H1 (cell line): Measurements from ENCODE around the gene NSUN4. TPM values are rescaled to one million over a fixed set of nuclear protein-coding genes. Genes with fewer than 3 reads are reported as not detected.
"Not testable (repeated sequence)": the region's sequence is repeated elsewhere in the genome, so short reads cannot be mapped to it uniquely, and the experiment has no call there.

Experiments used
- CTCF ChIA-PET: fragments of 300-600 bp; sonication (Branson Sonifier 250); formaldehyde crosslinking; loops from one replicate; lab custom pipeline; 2021; ENCODE audit not compliant: partially characterized antibody; lab: Charles Lee
- POLR2A ChIA-PET: fragments of 300-600 bp; sonication (Branson Sonifier 250); formaldehyde crosslinking; loops from one replicate; lab custom pipeline; 2021; ENCODE audit warnings: inconsistent platforms; ENCODE audit not compliant: partially characterized antibody; lab: Charles Lee
- DNase-seq, 2 experiments: peaks; one replicate each; pipeline versions ENCODE4 v3.0.0 to v3.0.0-alpha.2; 2010 to 2022; ENCODE audit warnings: low spot score in 2 of 2, low read depth in 1 of 2, mixed read lengths in 1 of 2
- FAIRE-seq: peaks from 2 replicates; lab custom pipeline; 2011; peaks lifted over from hg19 to GRCh38; lab: Jason Lieb, UNC
- H2AFZ ChIP-seq: 2 replicates; pipeline ENCODE4 v1.8.1; 2012; ENCODE audit warnings: low read length, inconsistent platforms
- H2AK5ac ChIP-seq: 2 replicates; pipeline ENCODE4 v1.6.1; 2013; ENCODE audit warnings: low read depth, low read length
- H2BK120ac ChIP-seq: replicated peaks from 2 replicates; pipeline ENCODE3; 2013; ENCODE audit warnings: low read depth, low read length, inconsistent platforms
- H2BK12ac ChIP-seq: 2 replicates; pipeline ENCODE4 v1.6.1; 2013; ENCODE audit warnings: low read depth, low read length
- H2BK15ac ChIP-seq: 2 replicates; pipeline ENCODE4 v1.6.1; 2013; ENCODE audit warnings: low read length
- H2BK20ac ChIP-seq: 2 replicates; pipeline ENCODE4 v1.6.1; 2013; ENCODE audit warnings: low read length
- H2BK5ac ChIP-seq: 2 replicates; pipeline ENCODE4 v1.6.1; 2013; ENCODE audit warnings: low read depth, low read length
- H3K14ac ChIP-seq: 2 replicates; pipeline ENCODE4 v1.6.1; 2013; ENCODE audit warnings: inconsistent platforms; ENCODE audit not compliant: insufficient read length
- H3K18ac ChIP-seq: 2 replicates; pipeline ENCODE4 v1.6.1; 2013; ENCODE audit warnings: low read length; ENCODE audit errors: extremely low read depth
- H3K23ac ChIP-seq: 2 replicates; pipeline ENCODE4 v1.6.1; 2013; ENCODE audit warnings: inconsistent platforms; ENCODE audit not compliant: insufficient read length
- H3K23me2 ChIP-seq: 2 replicates; pipeline ENCODE4 v1.6.1; 2013; ENCODE audit warnings: low read depth, low read length
- H3K27ac ChIP-seq: 2 replicates; pipeline ENCODE4 v1.6.1; 2011; ENCODE audit warnings: low read depth, low read length, inconsistent platforms
- H3K27me3 ChIP-seq, 4 experiments: replicated peaks in 1 of 4; 1 replicate in 1 of 4; 2 replicates in 3 of 4; pipeline versions ENCODE4 v1.6.1 to v1.8.1; 2011 to 2013; ENCODE audit warnings: low read length in 3 of 4, mild to moderate bottlenecking in 3 of 4, inconsistent platforms in 2 of 4, mixed read lengths in 2 of 4, moderate library complexity in 1 of 4; ENCODE audit not compliant: control insufficient read depth in 3 of 4, insufficient read depth in 3 of 4; ENCODE audit errors: extremely low read depth in 1 of 4
- H3K36me3 ChIP-seq, 4 experiments: 2 replicates each; pipeline versions ENCODE4 v1.6.1 to v1.8.1; 2011 to 2013; ENCODE audit warnings: mild to moderate bottlenecking in 4 of 4, low read length in 3 of 4, moderate library complexity in 2 of 4, control low read depth in 1 of 4, inconsistent platforms in 1 of 4; ENCODE audit not compliant: insufficient read depth in 4 of 4, control insufficient read depth in 2 of 4
- H3K4ac ChIP-seq: replicated peaks from 2 replicates; pipeline ENCODE3; 2013; ENCODE audit warnings: low read length, low read depth, mixed read lengths, inconsistent platforms; ENCODE audit not compliant: insufficient read length
- H3K4me1 ChIP-seq, 4 experiments: replicated peaks in 1 of 4; 1 replicate in 1 of 4; 2 replicates in 3 of 4; pipeline versions ENCODE4 v1.6.1 to v1.8.1; 2011 to 2013; ENCODE audit warnings: low read length in 3 of 4, inconsistent platforms in 2 of 4, mixed read lengths in 1 of 4; ENCODE audit not compliant: insufficient read depth in 4 of 4, control insufficient read depth in 3 of 4
- H3K4me2 ChIP-seq, 2 experiments: 2 replicates each; pipeline versions ENCODE4 v1.6.1 to v1.8.1; 2011 to 2013; ENCODE audit warnings: low read depth in 2 of 2, low read length in 2 of 2, control low read depth in 1 of 2, inconsistent platforms in 1 of 2, mild to moderate bottlenecking in 1 of 2; ENCODE audit not compliant: insufficient read depth in 1 of 2
- H3K4me3 ChIP-seq, 4 experiments: fragments of 200-600, 300-600 bp in 1 of 4; sonication (generic), shearing (Covaris generic), sonication (Bioruptor Twin) in 1 of 4; 2 replicates each; pipeline versions ENCODE4 v1.5.1 to v1.8.1; 2011 to 2016; ENCODE audit warnings: low read length in 4 of 4, low read depth in 3 of 4, control low read depth in 2 of 4, inconsistent platforms in 2 of 4, mild to moderate bottlenecking in 2 of 4, mixed read lengths in 1 of 4, moderate library complexity in 1 of 4; ENCODE audit not compliant: insufficient read depth in 2 of 4; ENCODE audit errors: extremely low read depth in 1 of 4
- H3K56ac ChIP-seq: replicated peaks from 2 replicates; pipeline ENCODE3; 2013; ENCODE audit warnings: low read depth, mild to moderate bottlenecking, mixed read lengths, low read length, inconsistent platforms; ENCODE audit not compliant: insufficient read length
- H3K79me1 ChIP-seq: 2 replicates; pipeline ENCODE4 v1.6.1; 2013; ENCODE audit warnings: low read depth, low read length, control low read depth
- H3K79me2 ChIP-seq, 2 experiments: 2 replicates each; pipeline versions ENCODE4 v1.6.1 to v1.8.1; 2012 to 2013; ENCODE audit warnings: low read length in 2 of 2, mild to moderate bottlenecking in 2 of 2, inconsistent platforms in 1 of 2; ENCODE audit not compliant: insufficient read depth in 2 of 2, control insufficient read depth in 1 of 2
- H3K9ac ChIP-seq, 4 experiments: replicated peaks in 1 of 4; 1 replicate in 1 of 4; 2 replicates in 3 of 4; pipeline versions ENCODE4 v1.6.1 to v1.8.1; 2011 to 2013; ENCODE audit warnings: low read depth in 3 of 4, low read length in 3 of 4, control low read depth in 2 of 4, mild to moderate bottlenecking in 2 of 4, moderate library complexity in 2 of 4, inconsistent platforms in 1 of 4; ENCODE audit errors: extremely low read depth in 1 of 4
- H3K9me3 ChIP-seq, 2 experiments: 2 replicates each; pipeline versions ENCODE4 v1.6.1 to v1.8.1; 2012 to 2013; ENCODE audit warnings: mild to moderate bottlenecking in 2 of 2, moderate library complexity in 2 of 2, control low read depth in 1 of 2, inconsistent platforms in 1 of 2, low read depth in 1 of 2, low read length in 1 of 2, mixed read lengths in 1 of 2; ENCODE audit not compliant: insufficient read depth in 2 of 2
- H4K20me1 ChIP-seq, 2 experiments: replicated peaks in 1 of 2; 2 replicates each; pipeline versions ENCODE3 to v1.8.1; 2011 to 2013; ENCODE audit warnings: inconsistent platforms in 2 of 2, low read length in 2 of 2, mild to moderate bottlenecking in 1 of 2; ENCODE audit not compliant: insufficient read depth in 2 of 2, control insufficient read depth in 1 of 2
- H4K5ac ChIP-seq: 2 replicates; pipeline ENCODE4 v1.6.1; 2013; ENCODE audit warnings: low read length, low read depth, mixed read lengths, inconsistent platforms; ENCODE audit not compliant: insufficient read length
- H4K8ac ChIP-seq: 2 replicates; pipeline ENCODE4 v1.8.0; 2013; ENCODE audit warnings: mild to moderate bottlenecking, moderate library complexity, low read length, inconsistent platforms; ENCODE audit not compliant: insufficient read depth; ENCODE audit errors: extremely low read depth
- H4K91ac ChIP-seq: replicated peaks from 2 replicates; pipeline ENCODE3; 2013; ENCODE audit warnings: low read length, mixed read lengths, inconsistent platforms; ENCODE audit not compliant: insufficient read length
- WGBS, 2 experiments: shearing (Covaris generic) in 1 of 2; methylation state at CpG; one replicate each; pipeline versions ENCODE4 v1.1.6 to v1.1.7; 2013 to 2015; ENCODE audit warnings: low lambda C conversion rate in 2 of 2, mixed read lengths in 2 of 2, inconsistent platforms in 1 of 2, low coverage in 1 of 2, missing lambda C conversion rate in 1 of 2; ENCODE audit not compliant: insufficient replicate concordance in 2 of 2, insufficient coverage in 1 of 2, insufficient read length in 1 of 2; ENCODE audit errors: extremely low coverage in 1 of 2, missing lambda C conversion rate in 1 of 2; 5-methylcytosine and 5-hydroxymethylcytosine counted together
- polyA plus RNA-seq, 7 experiments: library from polyadenylated mRNA; depleted of rRNA in 3 of 7; stranded (reverse) in 5 of 7; unstranded in 2 of 7; fragments of >200 nt in 5 of 7; fragments of 200-250 nt in 2 of 7; gene quantifications; 1 replicate in 5 of 7; 2 replicates in 1 of 7; 4 replicates in 1 of 7; pipeline versions ENCODE4 v1.2.1 to v1.2.3, GENCODE V29; 2011 to 2013; ENCODE audit warnings: missing spikeins in 2 of 7, mixed read lengths in 2 of 7
- total RNA-seq: library from RNA; stranded (reverse); fragmentation: NEBNext Ultra II Directional; extraction: Animal tissue kit (Norgen Biotek cat#: 25700); gene quantifications from 2 replicates; pipeline ENCODE4 v1.2.1, GENCODE V29; 2021

NSUN4 gene
- total and polyA plus RNA-seq, 2 of the 8 experiments (the other 6 are each of a cell fraction or from before 2014, with no cell fraction given), result 9.7 to 15.7 TPM

DNA sequence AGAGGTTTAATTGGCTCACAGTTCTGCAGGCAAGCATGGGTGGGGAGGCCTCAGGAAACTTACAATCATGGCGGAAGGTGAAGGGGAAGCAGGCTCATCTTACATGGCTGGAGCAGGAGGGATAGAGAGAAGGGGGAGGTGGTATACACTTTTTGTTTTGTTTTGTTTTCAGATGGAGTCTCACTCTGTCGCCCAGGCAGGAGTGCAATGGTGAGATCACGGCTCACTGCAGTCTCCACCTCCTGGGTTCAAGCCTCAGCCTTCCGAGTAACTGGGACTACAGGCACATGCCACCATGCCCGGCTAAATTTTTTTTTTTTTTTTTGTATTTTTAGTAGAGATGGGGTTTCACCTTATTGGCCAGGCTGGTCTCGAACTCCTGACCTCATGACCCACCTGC is 18.4 kb upstream of the NSUN4 start:
- H3K79me2 ChIP-seq, H3K9ac ChIP-seq, H3K4me3 ChIP-seq, H2BK15ac ChIP-seq, H2BK20ac ChIP-seq, H3K4me2 ChIP-seq, H3K18ac ChIP-seq, H2BK120ac ChIP-seq, H2BK5ac ChIP-seq, H2BK12ac ChIP-seq, H2AFZ ChIP-seq, POLR2A ChIA-PET, H3K79me1 ChIP-seq, H3K4ac ChIP-seq, H4K5ac ChIP-seq, H4K20me1 ChIP-seq, H4K91ac ChIP-seq, H3K23me2 ChIP-seq, H3K27ac ChIP-seq, FAIRE-seq, H3K27me3 ChIP-seq, H3K14ac ChIP-seq, H3K56ac ChIP-seq, CTCF ChIA-PET, DNase-seq, H2AK5ac ChIP-seq, H3K36me3 ChIP-seq, H3K9me3 ChIP-seq, H4K8ac ChIP-seq, H3K4me1 ChIP-seq, H3K23ac ChIP-seq: not testable (repeated sequence)
- 88% methylated on average over 6 of the region's 6 CpGs; no CpG with 5 or more reads in 1 of the 2 experiments for WGBS, 2 experiments
